ENCODE measurements around the gene IDH3A. TPM values are rescaled to one million over a fixed set of nuclear protein-coding genes. Genes with fewer than 3 reads are reported as not detected.
"Not testable (repeated sequence)": the region's sequence is repeated elsewhere in the genome, so short reads cannot be mapped to it uniquely, and the experiment has no call there.

IDH3A gene
- total RNA-seq, 1 donor from 2014 or later = 103 TPM

DNA sequence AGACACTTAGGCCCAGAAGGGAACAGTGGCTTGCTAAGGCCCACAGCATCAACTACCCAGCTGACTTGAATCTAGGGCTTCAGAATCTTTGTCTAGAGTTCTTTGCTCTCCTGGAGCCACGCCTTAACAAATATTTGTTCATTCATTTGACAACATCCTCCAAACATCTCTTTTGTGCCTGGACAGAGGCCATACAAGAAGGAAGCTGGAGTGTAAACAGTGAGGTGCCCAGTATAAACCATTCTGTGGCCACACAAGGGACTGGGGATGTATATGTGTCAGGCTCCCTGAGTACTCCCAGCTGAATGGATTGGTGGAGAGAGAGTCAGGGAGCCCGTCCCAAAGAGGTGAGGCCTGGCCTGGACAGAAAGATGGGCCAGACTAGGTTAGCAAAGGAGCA lies 21.3 kb upstream of the IDH3A start:
- intact Hi-C loops (cut with micrococcal nuclease) = no loop called here

DNA sequence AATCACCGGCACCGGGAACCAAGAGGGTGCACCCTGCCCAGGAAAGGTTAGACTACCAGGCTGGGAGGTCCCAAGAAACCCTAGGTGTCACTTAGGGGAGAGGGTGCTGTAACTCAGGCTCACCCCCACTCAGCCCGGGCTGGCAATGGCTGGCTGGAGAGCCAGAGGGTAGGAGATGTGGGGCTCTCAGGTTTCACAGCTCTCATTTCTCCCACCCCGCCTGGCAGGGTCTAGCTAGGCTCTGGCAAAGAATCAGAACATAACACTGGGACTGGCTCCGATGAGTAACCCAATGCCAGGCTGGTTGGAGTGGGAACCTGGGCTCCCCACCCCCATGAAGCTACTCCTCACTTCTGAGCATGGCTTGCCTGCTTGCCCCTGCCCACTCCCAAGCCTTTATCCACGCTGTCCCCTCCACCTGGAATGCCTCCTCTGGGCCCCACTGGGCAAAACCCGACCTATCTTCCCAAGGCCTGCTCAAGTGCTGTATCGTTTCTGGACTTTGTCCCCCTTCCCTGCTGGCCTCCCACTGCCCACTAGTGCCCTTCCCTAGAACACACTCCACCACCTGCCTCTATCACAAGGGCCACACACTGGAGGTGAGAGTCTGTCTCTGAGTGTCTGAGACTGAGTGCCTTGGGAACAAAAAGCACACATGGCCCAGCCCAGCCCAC lies 19.9 kb upstream of the IDH3A start:
- intact Hi-C loops (cut with micrococcal nuclease) = no loop called here

DNA sequence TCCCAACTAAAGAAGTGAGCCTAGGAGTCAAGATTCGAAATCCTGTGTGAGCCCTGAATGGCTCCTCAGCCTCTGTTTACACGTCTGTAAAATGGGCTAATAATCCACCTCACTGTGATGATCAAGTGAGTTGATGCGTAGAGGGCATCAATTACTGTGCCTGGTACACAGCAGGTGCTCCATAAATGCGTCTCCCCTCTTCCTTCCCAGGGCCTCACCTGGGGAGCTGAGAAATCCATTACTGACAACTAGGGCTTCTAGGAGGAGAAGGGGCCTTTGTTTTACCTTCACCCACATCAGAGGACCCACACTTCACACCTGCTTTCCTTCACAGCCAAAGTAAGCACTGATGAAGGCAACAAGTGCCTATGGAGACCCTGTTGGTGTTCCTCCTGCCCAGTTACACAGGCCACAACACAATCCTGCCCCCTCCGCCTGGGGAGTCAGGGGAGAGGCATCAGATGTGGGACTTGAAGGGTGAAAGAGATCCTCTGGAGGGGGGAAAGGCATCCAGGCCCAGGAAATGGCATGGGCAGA lies 19.3 kb upstream of the IDH3A start:
- intact Hi-C loops (cut with micrococcal nuclease) = no loop called here

DNA sequence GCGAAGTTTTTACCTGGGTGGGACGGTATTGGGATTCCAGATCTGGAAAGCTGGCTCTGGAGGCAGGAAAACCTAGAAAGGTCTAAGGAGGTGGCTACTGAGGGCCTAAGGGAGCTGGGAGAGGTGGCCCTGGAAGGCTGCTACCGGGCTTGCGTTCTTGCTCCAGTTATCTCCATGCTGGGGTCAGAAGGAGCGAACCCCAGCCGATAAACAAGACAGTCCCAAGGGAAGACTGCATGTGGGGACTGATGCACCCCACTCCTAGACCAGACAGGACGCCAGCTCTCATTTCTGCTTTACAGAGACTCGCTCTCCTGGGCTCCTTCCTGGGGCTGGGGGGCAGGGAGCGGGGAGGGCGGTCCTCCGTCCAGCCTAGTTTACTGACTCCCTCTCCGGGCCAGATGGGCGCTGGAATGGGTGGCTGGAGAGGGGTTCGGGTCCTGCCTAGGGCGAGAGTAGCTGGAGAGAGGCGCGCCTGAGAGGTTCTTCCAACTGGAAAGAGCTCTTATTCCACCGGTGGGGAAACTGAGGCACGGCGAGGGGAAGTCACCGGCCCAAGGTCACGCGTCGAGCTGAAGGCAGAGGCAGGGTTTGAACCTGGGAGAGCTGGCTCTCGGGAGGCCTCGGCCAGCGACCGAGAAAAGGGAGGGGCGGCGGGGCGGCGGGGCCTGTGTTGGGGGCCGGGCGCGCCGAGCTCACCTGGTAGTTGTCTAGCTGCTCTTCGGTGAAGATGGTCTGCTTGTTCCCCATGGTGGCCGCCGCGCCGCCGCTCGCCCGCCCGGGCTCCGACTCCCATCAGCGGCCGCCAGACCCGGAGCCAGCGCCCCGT lies 18.5 kb upstream of the IDH3A start:
- intact Hi-C loops (cut with micrococcal nuclease) = loop anchor here (1.0 kb wide), 6 partner anchors 17 to 169 kb away; partner anchors contain the start of genes IDH3A and SKIC8

DNA sequence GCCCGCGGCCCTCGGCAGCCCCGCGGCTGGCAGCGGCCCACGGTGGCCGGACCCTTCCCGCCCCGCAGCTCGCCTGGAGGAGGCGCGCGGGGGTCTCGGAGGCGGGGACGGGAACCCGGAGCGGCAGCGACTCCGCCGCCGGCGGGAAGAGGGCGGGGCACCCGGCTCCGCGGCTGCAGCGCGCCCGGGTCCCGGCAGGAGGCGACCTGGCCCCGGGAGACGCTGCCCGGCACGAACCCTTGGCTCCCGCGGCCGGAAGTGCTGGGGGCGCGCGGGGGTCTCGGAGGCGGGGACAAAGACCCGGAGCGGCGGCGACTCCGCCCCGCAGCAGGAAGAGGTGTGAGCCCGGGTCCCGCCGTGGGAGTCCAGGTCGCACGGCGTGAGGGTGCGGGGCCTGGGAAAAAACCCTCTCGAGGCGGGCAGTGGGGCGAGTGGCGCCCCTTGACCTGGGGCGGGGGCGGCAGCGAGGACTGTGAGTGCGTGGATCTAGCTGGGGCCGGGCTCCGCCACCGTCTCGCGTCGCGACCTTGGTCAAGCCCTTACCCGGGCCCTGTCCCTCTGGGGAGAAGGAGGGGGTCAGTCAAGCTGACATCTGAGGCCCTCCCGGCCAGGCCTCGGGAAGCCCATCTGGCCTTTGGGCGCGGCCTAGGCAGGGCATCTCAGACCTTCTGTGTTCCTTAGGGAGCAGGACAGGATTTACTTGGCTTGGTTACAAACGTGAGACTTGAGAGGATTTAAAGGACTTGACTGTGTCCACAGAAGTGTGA lies 17.7 kb upstream of the IDH3A start, which contains the start of gene CIB2:
Gene CIB2, minus strand, starts transcription at position 151 of the 767 bp plus-strand sequence. CDS start 230 bp downstream, outside the sequence.
- intact Hi-C loops (cut with micrococcal nuclease) = loop anchor here (1.0 kb wide), 6 partner anchors 18 to 168 kb away; partner anchors contain the start of genes IDH3A and SKIC8

DNA sequence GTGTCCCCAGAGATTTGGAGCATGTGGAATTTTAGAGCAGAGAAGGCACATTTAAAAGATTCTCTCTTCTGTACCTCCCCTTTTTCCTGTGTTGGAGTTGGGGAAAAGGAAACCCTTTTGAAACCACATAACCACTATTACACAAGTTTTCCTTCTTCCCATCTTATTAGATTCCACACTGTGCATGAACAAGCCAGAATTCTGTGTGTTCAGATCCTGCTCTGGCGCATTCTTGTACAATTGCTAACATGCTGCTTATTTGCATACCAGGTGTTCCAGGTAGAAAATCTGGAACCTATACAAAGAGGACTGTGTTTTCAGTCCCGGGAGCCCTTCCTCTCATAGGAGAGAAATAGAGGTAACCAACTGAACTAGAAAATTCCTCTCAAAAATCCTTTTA lies 15.4 kb upstream of the IDH3A start:
- intact Hi-C loops (cut with micrococcal nuclease) = no loop called here

DNA sequence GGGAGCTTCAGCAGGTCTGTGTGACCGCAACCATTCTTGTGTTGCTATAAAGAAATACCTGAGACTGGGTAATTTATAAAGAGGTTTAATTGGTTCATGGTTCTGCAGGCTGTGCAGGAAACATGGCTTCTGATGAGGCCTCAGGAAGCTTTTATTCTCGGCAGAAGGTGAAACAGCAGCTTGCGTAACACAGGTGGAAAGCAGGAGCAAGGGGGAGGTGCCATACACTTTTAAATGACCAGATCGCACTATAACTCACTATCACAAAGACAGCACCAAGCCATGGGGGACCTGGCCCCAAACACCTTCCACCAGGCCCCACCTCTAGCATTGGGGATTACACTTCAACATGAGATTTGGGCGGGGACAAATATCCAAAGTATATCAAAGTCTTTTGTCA lies 9.6 kb upstream of the IDH3A start:
- intact Hi-C loops (cut with micrococcal nuclease) = no loop called here

DNA sequence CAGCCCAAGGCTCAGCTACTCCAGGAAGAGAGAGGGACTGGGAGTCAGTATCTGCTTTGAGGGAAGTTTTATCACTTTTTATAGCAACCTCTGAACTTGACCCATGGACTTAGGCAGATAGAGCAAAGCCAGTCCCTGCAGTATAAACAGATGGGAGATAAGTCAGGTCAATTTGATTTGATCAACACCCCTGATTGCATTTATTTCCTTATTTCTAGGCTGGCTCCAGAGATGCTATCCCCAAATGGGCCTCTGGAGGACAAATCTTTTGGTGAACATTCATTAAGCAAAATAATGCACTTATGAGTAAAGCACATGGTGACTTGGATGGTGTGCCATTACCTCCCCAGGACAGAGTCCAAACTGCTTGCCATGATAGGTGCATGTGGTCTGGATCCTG lies 8.9 kb upstream of the IDH3A start:
- intact Hi-C loops (cut with micrococcal nuclease) = loop anchor here (1.0 kb wide), 1 partner anchor 8 kb away; no protein-coding TSS in a partner anchor

DNA sequence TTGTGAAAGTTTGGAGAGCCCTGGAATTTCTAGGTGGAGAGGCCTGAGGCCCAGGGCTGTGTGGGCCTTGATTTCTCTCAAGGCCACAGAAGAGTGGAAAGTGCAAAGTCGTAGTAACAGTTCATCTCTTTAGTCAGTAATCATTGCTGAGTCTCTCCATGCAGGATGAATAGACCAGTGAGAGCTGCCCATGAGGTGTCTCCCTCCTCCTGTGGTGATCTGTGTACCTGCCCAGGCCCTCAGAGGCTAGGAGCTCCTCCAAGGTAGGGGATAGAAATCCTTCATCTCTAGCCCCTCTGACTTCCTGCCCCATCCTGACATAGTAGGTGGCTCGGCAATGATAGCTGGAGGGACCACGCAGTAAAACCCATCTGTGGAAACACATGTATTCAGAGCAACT lies 6.8 kb upstream of the IDH3A start:
- intact Hi-C loops (cut with micrococcal nuclease) = no loop called here

DNA sequence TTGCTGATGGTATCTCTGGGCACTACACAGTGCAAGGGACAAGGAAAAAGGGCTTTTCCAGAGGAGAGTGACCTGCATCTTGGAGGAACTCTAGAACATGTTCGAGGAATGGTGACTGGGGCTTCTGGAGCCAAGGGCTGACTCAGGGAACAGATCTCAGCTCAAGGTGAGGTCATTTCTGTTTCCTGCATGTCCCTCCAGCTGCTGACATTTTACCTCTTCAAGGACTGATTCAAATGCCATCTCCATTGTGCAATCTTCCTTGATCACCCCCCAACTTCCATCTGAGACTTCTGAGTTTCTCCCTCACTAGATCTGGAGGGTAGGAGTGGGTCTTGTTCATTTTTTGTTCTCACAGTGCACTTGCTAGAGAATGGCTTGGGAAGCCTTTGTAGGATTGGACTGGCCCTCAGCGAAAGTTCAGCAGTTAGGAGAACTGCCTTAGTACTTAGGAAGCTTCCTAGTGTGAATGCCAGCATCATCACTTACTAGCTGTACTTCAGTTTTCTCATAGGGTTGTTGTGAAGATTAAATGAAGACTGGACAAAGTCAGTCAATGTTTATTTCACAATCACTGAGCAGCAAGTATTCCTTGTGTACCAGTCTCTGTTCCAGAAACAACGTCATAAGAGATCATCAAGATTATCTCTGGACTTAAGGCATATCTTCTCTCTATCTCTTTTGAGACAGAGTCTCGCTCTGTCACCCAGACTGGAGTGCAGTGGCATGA lies 2.6 kb upstream of the IDH3A start:
- intact Hi-C loops (cut with micrococcal nuclease) = no loop called here

DNA sequence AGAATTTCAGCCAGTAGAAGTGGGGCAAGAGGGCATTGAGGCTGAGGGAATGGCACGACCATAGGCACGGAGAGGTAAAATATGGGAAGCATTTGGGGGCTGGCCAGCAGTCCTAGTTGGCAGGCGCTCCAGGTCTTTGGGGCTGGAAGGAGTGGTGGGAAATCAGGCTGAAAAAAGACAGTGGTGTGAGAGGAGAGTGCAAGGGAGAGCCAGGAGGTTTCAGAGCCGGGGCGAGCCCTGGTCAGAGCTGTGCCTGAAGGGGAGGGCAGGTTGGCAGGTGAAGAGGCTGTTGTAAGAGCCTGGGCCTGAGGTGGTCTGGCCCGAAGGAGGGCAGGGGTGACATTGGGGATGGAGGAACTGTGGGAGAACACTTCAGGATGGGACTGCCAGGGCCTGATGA lies 1.6 kb upstream of the IDH3A start:
- intact Hi-C loops (cut with micrococcal nuclease) = no loop called here

DNA sequence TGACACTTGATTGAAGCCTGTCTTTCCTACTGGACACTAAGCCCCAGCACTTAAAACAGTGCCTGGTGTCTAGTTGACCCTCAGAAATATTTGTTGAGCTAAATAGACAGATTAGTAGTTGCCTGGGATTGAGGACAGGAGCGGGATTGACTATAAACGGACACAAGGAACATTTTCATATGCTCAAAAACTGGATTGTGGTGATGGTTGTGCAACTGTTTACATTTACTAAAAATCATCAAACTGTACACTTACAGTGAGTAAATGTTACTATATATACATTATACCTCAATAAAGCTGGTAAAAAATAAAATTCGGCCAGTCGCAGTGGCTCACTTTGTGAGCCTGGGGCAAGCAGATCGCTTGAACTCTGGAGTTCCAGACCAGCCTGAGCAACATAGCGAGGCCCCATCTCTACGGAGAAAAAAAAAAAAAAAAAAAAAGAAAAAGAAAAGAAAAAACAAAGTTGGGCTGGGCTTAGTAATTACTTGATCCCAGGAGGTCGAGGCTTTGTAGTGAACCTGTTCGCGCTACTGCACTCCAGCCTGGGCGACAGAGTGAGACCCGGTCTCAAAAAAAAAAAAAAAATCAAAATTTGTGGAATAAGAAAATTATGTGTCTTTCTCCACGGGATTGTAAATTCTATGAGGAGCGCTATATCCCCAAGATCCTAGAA lies 632 bp upstream of the IDH3A start:
- intact Hi-C loops (cut with micrococcal nuclease) = loop anchor here (1.0 to 2.0 kb wide), 9 partner anchors 8 to 392 kb away; partner anchors contain the start of genes CIB2, IREB2, PSMA4 and SKIC8

DNA sequence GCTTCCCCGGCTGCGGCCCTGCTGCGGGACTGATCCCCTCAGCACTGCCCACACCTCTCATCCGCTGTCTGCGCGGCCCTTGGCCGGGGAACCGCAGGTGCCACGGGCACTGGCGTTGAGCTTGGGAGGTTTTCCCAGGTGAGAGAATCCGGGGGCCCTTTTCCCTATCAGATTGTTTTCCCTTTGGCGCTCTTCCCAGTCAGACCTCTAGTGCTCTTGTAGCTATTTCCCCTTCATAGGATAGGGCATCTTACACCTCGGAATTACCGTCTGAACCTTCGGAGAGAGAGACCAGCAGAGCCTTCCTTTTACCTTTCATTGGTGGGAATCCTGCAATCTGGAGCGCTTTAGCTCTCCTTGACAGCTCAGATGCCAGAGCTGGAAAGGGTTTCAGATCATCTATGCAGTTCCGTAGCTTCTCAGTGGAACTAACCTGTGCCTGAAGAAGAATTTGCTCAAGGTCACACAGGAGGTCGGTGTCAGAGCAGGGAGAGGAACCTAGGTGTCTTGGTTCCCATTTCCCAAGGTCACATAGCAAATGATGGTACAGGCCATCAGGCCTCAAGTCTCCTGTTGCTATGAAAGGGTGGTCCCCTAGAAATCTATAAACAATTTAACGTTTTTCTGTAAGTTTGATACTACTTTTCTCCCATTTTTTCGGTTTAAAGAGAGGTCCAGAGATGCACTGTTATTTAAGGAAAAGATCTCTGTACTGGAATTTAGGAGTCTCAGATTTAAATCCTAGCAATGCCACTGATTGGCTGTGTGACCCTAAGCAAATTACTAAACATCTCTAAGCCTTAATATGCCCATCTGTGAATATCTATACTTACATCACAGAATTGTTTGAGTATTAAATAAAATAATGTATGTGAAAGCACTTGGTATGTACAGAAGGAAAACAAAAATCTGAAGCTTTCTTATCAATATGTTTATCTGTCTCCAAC lies 916 bp downstream of the IDH3A start:
- intact Hi-C loops (cut with micrococcal nuclease) = loop anchor here (1.0 to 2.0 kb wide), 8 partner anchors 17 to 391 kb away; partner anchors contain the start of genes CIB2, IREB2, PSMA4 and SKIC8

DNA sequence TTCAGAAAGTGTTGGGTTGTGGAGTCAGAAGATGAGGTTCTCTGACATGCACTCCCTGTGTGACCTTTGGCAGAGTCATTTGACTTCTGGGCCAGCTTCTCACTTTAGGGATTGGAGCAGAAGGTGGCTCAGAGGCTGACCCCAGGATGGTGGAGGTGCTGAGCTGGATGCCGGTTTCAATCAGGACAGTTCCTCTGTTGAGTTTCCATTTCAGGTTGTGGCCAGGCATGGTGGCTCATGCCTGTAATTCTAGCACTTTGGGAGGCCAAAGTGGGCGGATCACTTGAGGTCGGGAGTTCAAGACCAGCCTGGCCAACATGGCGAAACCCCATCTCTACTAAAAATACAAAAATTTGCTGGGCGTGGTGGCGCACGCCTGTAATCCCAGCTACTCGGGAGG lies 1.9 kb downstream of the IDH3A start:
- intact Hi-C loops (cut with micrococcal nuclease) = not testable (repeated sequence)

DNA sequence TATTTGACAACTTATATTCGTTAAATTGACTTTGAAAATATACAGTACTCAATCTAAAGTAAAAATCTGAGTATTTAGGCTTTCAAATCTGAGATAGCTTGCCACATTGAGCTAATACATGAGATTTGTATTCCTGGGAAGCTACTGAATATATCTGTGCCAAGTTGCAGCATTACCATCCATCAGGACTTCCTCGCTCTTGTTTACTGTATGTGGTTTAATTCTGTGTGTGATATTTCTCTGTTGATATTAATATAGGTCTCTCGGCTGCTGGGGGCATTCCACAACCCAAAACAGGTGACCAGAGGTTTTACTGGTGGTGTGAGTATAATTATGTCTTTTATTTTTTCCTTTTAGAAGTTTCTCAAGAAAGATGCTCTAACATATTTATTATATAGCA lies 5.8 kb downstream of the IDH3A start:
- intact Hi-C loops (cut with micrococcal nuclease) = no loop called here

DNA sequence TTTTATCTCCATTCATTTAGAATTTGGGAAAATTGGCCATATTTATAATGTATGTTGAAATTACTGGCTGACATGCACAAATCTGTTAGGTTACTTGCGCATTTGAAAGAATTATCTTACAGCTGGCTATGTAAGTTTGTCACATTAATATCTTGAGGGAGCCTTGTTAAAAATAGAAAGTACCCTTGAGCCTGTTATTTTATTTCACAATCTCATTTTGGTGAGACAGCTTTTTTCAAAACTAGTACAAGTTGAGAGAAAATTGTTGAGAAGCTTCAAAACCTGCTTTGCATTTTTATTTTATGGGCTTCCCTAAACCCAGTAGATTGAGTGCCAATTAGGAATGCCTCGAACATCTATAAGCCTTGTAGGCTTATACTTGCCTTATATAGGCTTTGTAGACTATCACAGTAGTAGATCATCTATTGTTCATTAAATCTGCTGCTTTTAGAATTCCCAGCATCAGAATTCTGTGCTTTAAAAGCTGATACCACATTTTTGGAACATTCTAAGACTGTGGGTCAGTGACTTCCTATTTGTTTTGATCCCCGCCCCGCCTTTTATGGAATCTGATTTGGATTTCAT lies 6.3 kb downstream of the IDH3A start:
- intact Hi-C loops (cut with micrococcal nuclease) = no loop called here

DNA sequence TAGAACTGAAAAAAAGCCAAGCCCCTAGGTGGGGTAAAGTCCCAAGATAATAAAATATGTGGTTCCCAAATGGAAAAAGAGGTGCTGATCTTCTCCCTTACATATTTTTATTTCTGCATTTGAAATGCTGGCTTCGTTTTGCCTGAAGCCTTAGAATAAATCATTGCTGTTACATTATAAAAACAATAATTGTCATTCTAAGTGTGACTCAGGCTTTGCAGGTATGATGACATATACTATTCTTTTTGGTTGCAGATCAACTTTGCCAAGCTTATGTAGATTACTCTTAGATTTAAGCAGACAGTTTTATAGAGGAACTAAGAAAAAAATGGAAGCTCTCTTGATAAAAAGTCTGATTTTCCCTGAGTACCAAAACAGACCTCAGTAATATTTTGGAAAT lies 7.5 kb downstream of the IDH3A start:
- intact Hi-C loops (cut with micrococcal nuclease) = no loop called here

DNA sequence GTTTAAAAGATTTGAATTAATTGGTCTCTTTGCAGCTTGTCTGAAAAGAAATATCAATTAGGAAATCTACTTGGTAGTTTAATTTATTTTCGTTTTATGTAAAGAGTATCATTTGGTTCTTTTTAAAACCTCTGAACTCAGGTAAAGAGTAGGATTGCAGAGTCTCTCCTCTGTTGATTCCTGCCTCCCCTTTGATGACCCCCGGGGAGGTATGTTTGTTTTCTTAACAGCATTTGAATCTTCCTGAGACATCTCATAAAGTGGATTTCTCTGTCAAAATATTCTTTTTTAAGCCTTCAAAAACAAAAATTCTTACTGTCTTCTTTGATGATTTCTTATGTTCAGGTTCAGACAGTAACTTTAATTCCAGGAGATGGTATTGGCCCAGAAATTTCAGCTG lies 8.0 kb downstream of the IDH3A start:
- intact Hi-C loops (cut with micrococcal nuclease) = no loop called here

DNA sequence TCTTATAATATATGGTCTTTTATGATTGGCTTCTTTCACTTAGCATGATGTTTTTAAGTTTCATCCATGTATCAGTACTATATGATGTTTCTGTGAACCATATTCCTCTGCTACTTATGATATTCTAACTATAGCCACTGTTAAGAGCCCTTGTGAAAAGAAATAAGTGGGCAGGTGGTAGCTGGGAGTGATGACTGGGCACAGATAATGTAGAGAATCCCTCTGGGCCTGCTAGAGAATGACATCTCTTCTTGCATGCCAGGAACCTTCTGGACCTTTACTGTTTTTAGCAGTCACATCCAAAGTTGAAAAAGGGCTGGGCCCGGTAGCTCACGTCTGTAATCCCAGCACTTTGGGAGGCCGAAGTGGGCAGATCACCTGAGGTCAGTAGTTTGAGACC lies 10.2 kb downstream of the IDH3A start:
- intact Hi-C loops (cut with micrococcal nuclease) = no loop called here
